ENCODE measurements around the gene CACNA1F.

DNA sequence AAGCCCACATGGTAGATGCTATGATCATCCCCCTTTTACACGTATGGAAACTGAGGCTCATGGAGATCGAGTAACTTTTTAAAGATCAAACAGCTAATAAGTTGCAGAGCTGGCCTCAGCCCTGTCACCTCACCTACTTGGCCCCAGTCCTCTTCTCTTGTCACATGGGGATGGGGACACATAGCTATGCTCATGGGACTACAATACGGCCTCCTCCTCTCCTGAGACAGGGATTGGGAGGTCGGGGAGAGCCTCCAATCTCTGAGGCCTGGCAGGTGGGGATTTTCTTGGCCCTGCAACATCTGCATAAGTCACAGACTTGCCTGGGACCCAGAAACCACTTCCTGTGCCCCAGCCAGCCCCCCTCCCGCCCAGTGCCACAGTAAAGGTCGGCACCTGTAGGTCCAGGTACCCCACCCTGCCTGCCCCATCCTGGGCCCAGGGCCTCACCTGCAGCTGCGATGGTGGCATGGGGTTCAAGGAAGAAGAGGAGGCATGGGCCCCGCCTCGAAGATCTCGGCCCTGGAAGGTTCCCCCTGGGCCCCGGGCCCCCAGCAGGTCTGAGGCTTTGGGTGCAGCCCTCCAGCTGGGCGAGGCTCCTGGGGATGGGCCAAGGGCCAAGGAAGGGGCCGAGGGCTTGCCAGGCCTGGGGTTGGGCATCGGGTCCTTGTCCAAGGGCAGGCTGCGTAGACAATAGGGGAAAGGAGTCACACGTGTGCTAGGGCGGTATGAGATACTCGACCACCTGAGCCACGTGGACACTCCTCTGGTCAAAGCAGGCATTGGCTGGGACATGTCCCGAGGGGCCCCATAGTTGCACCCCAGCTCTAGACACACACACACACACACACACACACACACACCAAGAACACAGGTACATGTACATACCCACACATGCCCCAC lies 25.0 kb upstream of the CACNA1F start:
- TF ChIP-seq CTCF (IDR thresholded peaks at IDR 0.05) (no peak), POLR2A (IDR thresholded peaks at IDR 0.05) (no peak), POLR2AphosphoS5 (IDR thresholded peaks at IDR 0.05) (no peak), EP300 (IDR thresholded peaks at IDR 0.05) (no peak)

Measured in stomach (tissue), 4 donors.